ENCODE measurements around the gene LAMTOR5.
"Not testable (repeated sequence)": the region's sequence is repeated elsewhere in the genome, so short reads cannot be mapped to it uniquely, and the experiment has no call there.

Gene LAMTOR5

DNA sequence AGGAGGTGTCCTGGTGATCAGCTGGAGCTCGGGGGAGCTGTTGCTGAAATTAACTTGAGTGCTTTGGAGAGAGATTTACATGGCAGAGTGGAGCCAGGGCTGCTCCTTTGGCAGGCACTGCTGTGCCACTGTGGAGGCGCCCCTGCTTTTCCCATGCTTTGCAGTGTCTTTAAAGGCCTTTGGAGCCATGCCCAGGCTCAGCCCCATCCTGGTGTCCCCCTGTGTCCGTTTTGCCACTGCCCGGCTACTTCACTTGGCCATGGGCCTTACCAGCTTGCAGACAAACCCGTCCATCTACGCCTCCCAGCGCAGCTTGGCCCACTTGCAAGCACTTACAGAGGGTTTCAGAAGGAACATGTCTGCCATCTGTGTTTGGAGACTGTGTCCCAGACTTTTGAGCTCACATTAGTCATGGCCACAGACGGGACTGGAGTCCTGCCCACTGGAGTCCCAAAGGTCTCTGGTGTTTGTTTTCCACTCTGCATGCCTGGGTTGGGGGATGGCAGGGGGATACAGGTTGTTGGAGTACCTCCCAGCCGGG, 18.2 kb upstream of the LAMTOR5 start:
- no peak for DNase-seq

DNA sequence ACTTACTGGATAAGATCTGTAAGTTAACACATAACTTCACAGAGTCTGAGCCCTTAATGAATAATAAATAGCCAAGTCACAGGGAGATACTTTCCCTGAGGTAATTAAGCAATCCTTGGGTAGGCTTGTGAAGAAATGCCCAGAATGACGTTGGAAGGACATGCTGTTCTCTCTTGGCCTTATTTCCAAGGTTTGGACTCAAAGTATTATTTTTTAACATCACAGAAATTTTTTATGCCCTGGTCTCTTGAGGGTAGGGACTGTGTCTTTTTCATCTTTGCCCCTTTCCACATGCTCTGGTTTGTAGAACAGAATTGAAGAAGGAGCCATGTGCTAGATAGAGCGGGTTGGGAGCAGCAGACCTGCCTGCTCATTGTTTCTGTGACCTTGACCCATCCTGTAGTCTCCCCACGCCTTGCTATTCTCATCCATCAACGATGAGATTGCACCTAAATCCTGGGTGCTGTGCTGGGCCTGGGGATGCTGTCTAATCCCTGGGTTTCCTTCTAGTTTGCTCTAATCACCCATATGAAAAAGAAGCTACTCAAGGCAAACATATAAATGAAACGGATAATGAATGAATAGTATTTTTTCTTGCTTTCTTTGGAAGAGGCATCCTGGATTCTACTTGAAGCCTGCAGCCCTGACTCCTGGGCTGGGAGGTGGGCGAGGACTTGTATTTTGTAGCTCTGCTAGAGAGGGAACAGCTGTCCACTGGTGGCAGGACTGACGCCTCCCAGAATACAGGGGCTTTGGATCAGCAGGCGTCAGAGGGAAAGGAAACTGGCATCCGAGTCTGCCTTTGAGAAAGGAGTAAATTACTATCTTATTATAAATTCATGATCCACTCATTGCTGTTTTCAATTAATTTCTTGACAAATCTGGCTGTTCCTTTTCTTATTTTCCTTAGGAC, 17.5 kb upstream of the LAMTOR5 start:
- no peak for DNase-seq

- peak; percentile 79 for DNase-seq
These were observed 13.6 kb upstream of the LAMTOR5 start for GRCh38 chr1:110420874-110421793.

DNA sequence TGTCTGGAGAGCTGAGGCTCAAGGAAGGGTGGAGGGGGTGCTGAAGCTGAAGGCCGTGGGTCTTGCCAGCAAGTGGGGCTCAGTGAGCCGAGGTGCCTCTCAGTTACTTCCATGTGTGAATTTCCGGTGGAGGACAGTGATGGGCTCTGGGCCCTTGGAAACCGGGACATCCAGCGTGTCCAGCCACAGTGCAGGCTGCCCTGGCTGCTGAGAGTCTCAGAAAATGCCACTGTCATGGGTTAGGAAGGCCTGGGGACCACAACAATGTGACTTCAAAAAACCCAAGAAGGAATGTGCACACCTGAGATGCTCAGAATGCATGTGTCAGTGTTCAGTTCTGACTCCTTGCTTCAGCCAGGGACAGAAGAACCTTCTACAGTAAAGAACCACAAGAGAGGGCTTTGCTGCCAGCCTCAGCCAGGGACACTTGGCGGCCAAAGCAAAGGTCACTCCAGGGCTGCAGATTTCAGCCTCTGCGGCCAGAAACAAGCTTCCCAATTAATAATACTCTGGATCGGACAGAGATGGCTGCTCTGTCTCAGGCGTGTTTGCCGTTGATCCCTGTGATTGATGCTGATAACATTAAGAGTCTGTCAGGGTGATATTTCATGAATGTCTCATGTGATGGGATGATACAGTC, 12.6 kb upstream of the LAMTOR5 start:
- no peak for DNase-seq

- no peak for DNase-seq
These were observed 11.2 kb upstream of the LAMTOR5 start for GRCh38 chr1:110418729-110419128.

GRCh38 chr1:110413045-110413444, 5.6 kb upstream of the LAMTOR5 start:
- DNase-seq, result peak; percentile 60

GRCh38 chr1:110412576-110412975, 5.1 kb upstream of the LAMTOR5 start:
- DNase-seq, result peak; percentile 95

DNA sequence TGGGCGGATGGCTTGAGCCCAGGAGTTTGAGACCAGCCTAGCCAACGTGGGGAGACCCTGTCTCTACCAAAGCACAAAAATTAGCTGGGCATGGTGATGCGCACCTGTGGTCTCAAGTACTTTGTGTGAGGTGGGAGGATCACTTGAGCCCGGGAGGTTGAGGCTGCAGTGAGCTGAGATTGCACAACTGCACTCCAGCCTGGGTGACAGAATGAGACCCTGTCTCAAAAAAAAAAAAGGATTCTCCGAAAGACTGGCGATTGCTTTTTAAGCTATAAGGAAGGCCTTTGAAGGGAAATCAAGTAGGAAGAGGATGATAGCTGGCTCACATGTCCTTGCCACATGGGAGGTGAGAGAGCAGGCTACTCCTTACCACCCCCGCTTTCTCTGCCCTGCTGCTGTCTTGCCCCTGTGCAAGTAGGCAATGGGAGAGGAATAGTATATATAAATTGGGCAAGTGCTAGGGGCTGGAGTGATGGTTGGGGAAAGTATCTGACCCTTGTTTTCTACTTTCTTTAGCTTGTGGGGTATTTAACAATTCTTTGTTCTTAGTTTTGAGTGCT, 3.8 kb upstream of the LAMTOR5 start:
- no peak for DNase-seq

DNA sequence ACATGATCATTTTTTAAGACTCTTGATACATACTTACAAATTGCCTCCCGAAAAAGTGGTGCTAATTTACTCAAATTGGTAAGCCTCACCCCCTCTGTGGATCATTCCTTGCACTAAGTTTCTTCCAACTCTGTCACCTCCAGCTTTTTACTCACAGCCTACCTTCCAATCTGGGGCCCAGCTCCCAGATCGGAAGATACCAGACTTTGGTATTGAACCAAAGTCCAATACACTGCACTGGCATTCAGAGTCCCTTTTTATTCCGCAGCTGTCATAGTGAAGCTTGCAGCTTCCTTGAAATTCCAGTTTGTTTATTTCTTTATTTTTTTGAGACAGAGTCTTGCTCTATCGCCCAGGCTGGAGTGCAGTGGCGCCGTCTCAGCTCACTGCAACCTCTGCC, 1.8 kb upstream of the LAMTOR5 start:
- DNase-seq, result no peak

DNA sequence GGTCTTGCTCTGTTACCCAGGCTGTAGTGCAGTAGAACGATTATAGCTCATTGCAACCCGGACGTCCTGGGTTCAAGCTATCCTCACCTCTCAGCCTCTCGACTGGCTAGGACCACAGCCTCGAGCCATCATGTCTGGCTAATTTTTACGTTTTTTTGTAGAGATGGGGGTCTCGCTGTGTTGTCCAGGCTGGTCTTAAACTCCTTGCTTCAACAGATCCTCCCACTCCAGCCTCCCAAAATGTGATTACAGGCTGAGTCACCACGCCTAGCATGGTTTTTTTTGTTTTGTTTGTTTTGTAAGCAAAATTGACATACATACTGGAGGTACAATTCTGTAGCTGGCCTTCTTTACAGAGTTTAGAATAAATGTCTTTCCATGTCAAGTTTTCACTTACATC, 994 bp upstream of the LAMTOR5 start:
- no peak for DNase-seq

GRCh38 chr1:110406407-110406806, 1.1 kb downstream of the LAMTOR5 start:
- not testable (repeated sequence) for DNase-seq

GRCh38 chr1:110404401-110404800, 3.1 kb downstream of the LAMTOR5 start:
- DNase-seq, result no peak

GRCh38 chr1:110403805-110404204, 3.7 kb downstream of the LAMTOR5 start:
- DNase-seq, result no peak

DNA sequence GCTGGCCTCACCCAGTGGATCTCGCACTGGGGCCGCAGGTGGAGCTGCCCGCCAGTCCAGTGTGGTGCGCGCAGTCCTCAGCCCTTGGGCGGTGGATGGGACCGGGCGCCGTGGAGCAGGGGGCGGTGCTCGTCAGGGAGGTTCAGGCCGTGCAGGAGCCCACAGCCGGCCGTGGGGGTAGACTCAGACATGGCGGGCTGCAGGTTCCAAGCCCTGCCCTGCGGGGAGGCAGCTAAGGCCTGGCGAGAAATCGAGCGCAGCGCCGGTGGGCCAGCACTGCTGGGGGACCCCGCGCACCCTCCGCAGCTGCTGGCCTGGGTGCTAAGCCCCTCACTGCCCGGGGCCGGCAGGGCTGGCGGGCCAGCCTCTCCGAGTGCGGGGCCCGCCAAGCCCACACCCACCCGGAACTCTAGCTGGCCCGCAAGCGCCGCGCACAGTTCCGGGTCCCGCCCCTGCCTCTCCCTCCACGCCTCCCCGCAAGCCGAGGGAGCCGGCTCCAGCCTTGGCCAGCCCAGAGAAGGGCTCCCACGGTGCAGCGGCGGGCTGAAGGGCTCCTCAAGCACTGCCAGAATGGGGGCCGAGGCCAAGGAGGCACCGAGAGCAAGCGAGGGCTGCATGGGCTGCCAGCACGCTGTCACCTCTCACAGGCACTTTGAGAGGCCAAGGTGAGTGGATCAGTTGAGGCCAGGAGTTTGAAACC, 11.1 kb downstream of the LAMTOR5 start:
- DNase-seq, result not testable (repeated sequence)

- no peak for DNase-seq
These were observed 13.0 kb downstream of the LAMTOR5 start for GRCh38 chr1:110394493-110394820.

DNA sequence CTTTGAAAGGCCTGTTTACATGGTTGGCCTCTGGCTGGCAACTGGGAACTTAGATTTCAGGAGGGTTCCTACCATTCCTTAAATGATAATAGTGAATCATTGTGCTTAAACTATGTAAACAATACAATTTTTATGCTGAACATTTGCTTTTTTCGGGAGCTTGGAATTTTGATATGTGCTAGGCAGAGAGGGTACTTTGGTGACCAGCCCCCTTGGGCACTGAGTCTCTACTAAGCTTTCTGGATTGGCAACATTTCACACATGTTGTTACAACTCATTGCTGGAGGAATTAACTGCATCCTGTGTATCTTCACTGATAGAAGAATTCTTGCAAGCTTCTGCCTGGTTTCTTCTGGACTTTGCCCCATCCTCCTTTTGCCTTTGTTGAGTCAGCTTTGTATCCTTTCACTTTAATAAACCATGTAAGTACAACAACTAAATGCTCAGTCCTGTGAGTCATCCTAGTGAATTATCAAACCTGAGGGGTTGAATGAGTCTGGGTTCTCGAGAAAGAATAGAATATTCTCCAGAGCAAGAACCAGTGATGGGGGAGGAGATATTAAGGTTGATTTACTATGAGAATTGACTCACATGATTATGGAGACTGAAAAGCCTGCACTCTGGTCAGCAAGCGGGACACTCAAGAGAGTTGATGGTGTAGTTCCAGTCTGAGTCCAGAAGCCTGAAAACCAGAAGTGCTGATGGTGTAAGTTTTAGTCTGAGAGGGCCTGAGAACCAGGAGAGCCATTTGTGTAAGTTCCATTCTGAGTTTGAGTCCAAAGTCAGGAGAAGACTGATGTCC, 13.6 kb downstream of the LAMTOR5 start:
- no peak for DNase-seq

DNA sequence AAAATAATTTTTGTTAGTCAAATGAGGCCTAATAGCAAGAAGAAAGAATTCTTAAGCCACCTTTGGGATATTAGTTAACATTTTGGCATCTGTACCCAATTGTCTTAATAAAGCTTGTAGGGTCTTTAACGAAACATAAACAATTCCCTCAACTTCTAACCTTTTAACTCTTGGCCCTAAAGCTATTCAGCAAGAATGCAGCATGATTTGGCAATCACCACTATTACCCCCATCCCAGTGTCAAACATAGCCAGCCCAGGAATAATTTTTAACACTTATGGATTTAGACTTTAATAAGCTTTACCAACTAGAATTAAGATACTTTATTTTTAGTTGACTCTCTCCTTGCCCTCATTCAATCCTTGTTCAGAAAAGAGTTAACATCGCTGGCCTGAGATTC, 14.2 kb downstream of the LAMTOR5 start:
- no peak for DNase-seq

DNA sequence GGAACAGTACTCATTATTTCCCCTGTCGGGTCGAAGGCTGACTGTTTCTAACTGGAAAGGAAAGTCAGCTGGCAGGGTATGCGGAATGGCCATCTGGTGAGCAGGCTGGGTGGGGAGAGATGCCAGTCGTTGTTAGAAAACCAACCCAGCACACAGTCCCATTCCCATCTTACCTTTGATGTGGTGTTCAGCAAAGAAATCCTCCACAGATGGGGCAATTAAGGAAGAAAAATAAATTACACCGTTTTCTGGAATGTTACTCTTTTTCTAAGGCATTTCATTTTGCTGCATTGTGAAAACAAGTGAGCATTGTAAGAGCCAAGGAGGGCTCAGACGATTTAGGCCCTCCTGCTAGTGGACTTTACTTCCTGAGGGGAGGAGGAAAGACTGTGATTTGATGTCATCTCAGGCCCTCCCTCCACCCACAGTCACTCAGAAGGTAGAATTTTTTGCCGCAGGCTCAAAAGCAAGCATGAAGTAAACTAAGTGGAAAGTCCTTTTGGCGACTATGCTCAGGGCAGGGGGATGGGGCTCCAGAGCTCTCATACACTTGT, 16.7 kb downstream of the LAMTOR5 start, which contains the start of gene SLC16A4:
Gene SLC16A4 (minus strand): TSS at position 335 of the 554 bp plus-strand sequence. CDS start 1,703 bp downstream, outside the sequence.
- no peak for DNase-seq

- no peak for DNase-seq
These were observed 17.4 kb downstream of the LAMTOR5 start for GRCh38 chr1:110390096-110390495.

- DNase-seq, result no peak
These were observed 20.3 kb downstream of the LAMTOR5 start for GRCh38 chr1:110387048-110387754.

Measured in hematopoietic multipotent progenitor cell treated with erythropoietin and hydrocortisone succinate and interleukin-3 and kit ligand, for 6 days (in vitro differentiated cells).